Measurements from ENCODE around the gene FN1. TPM values are rescaled to one million over a fixed set of nuclear protein-coding genes. Genes with fewer than 3 reads are reported as not detected.
A peak's percentile ranks its signal among the peaks of the same experiment; 100 is the strongest.

The FN1 gene
- total and polyA plus RNA-seq, 7 donors, result 16.0 to 64.3 (median 40.3) TPM

- H3K27ac ChIP-seq, result no peak overlapping the region
- no peaks in the 10 kb centered on the region for H3K27me3 ChIP-seq (ENCODE audit: insufficient read depth in 3 of 3, low read length in 2 of 3)
- ATAC-seq, result no peak
- no peak for DNase-seq
- no peak overlapping the region for H3K4me3 ChIP-seq
- peak; percentile 64 for TF ChIP-seq CTCF (IDR thresholded peaks at IDR 0.05)
- 47 to 57% (median 53%) methylated on average over 5 of the region's 5 CpGs for WGBS, 3 donors
- no peaks in the 10 kb centered on the region for H3K9me3 ChIP-seq
- H3K36me3 ChIP-seq (ENCODE audit: insufficient read depth in 1 of 2, low read depth in 1 of 2), result no peaks in the 10 kb centered on the region
- no peaks in the 10 kb centered on the region for H3K4me1 ChIP-seq
- intact Hi-C loops (cut with DNase I), result loop anchor here (5.0 to 10.0 kb wide), 2 partner anchors 458 to 460 kb away; no protein-coding TSS in a partner anchor
These were observed 18.8 kb upstream of the FN1 start for GRCh38 chr2:215454519-215455246.

DNA sequence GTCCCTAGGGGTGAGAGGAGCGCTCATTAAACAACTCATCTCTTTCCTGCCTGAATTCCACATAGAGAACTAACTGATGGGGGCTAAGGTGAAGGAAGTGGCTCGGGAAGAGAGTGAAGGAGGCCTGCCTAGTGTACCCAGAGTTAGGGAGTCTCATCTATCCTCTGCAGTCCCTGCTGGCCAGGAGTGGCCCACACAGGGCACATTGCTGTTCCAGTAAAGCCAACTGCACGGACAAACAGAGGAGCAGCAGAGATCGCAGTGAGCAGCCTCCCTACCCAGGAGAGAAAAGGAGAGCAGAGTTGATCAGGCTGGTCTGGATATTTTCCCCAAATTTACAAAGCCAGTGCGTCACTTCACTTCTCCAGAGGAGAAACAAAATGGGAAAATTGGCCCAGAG lies 16.9 kb upstream of the FN1 start:
- Histone ChIP-seq H3K27ac (no peak overlapping the region), H3K27me3 (ENCODE audit: insufficient read depth in 3 of 3, low read length in 2 of 3) (no peaks in the 10 kb centered on the region), H3K4me3 (no peak overlapping the region), H3K36me3 (ENCODE audit: insufficient read depth in 1 of 2, low read depth in 1 of 2) (no peaks in the 10 kb centered on the region), H3K4me1 (no peaks in the 10 kb centered on the region), H3K9me3 (no peaks in the 10 kb centered on the region)
- TF ChIP-seq CTCF (IDR thresholded peaks at IDR 0.05), result no peak
- intact Hi-C loops (cut with DNase I), result loop anchor here (5.0 to 10.0 kb wide), 2 partner anchors 460 to 462 kb away; no protein-coding TSS in a partner anchor
- DNase-seq (no peak), ATAC-seq (no peak)
- 73 to 90% (median 73%) methylated on average over 5 of the region's 5 CpGs for WGBS, 3 donors

DNA sequence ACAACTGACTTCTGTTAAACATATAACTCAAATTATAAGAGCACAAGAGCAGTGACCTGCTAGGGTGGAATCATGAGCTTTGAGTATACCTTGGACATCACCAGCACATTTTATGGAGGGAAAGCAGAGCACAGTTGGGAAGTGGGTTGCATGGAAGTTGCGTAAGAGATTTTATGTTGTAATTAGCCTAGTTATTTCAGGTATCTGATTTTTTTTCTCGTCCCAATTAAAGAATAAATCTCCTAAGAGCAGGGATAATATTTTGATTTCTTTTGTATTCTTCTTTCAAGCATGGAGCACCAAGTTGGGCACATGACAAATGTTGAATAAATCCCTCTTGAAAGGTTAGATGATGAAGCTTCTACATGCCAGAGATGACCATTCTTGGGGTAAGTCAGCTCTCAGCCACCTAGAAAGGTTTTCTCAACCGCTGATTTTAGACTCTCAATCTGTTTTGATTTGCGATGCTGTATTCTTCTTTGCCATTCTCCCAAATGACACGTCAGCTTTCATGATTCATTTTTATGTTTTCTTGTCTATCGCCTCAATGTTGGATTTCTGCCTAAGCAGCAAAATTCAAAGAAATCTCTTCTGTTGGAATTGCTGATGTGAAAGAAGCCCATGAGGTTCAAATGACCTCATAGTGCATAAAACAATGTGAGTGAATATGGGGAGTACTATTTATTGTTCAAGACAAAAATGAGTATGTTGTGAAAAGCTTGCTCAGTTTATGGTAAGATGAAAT lies 15.3 kb upstream of the FN1 start:
- intact Hi-C loops (cut with DNase I), result loop anchor here (5.0 to 10.0 kb wide), 2 partner anchors 461 to 464 kb away; no protein-coding TSS in a partner anchor
- DNase-seq (no peak), ATAC-seq (no peak)
- Histone ChIP-seq H3K27ac (no peak overlapping the region), H3K36me3 (ENCODE audit: insufficient read depth in 1 of 2, low read depth in 1 of 2) (no peaks in the 10 kb centered on the region), H3K27me3 (ENCODE audit: insufficient read depth in 3 of 3, low read length in 2 of 3) (no peaks in the 10 kb centered on the region), H3K4me3 (no peak overlapping the region), H3K4me1 (no peaks in the 10 kb centered on the region), H3K9me3 (no peaks in the 10 kb centered on the region)
- no peak for TF ChIP-seq CTCF (IDR thresholded peaks at IDR 0.05)
- 83 to 88% (median 84%) methylated on average over 6 of the region's 6 CpGs for WGBS, 3 donors

DNA sequence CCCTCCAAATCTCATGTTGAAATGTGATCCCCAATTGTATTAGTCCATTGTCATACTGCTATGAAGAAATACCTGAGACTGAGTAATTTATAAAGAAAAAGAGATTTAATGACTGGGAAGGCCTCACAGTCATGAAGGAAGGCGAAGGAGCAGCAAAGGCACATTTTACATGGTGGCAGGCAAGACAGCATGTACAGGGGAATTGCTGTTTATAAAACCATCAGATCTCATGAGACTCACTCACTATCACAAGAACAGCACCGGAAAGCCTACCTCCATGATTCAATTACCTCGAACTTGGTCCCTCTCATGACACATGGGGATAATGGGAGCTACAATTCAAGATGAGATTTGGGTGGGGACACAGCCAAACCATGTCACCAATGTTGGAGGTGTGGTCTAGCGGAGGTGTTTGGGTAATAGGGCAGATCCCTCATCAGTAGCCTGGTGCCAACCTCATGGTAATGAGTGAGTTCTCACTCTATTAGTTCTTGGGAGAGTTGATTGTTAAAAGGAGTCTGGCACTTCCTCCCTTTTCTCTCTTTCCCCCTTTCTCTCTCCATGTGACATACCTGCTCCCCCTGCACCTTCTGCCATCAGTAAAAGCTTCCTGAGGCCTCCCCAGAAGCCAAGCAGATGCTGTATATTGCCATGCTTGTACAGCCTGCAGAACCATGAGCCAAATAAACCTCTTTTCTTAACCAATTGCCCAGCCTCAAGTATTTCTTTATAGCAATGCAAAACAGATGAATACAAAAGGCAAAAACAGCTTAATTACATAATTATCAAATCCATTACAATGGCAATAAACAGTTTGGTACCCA lies 14.5 kb upstream of the FN1 start:
- WGBS, 3 donors, result 96 to 99% (median 97%) methylated on average over 4 of the region's 4 CpGs
- intact Hi-C loops (cut with DNase I), result loop anchor here (5.0 to 10.0 kb wide), 2 partner anchors 462 to 464 kb away; no protein-coding TSS in a partner anchor
- no peak for TF ChIP-seq CTCF (IDR thresholded peaks at IDR 0.05)
- Histone ChIP-seq H3K4me1 (no peaks in the 10 kb centered on the region), H3K9me3 (no peaks in the 10 kb centered on the region), H3K36me3 (ENCODE audit: insufficient read depth in 1 of 2, low read depth in 1 of 2) (no peaks in the 10 kb centered on the region), H3K4me3 (no peak overlapping the region), H3K27ac (no peak overlapping the region), H3K27me3 (ENCODE audit: insufficient read depth in 3 of 3, low read length in 2 of 3) (no peaks in the 10 kb centered on the region)
- no peak for DNase-seq
- no peak for ATAC-seq
